GM12801 (cell line): Measurements from ENCODE around the gene SYT9.

Experiments
- CTCF ChIP-seq: IDR thresholded peaks from one replicate; pipeline ENCODE4 v1.5.1; 2011; ENCODE audit warnings: control low read depth; ENCODE audit not compliant: insufficient read length; ENCODE audit errors: extremely low read depth

Gene SYT9

GRCh38 chr11:7469351-7469865, 217.7 kb downstream of the SYT9 start:
- TF ChIP-seq CTCF = no peak

- TF ChIP-seq CTCF = no peak
Measured at GRCh38 chr11:7471071-7471470, 219.4 kb downstream of the SYT9 start.

- TF ChIP-seq CTCF = no peak
Measured at GRCh38 chr11:7473717-7474116, 222.0 kb downstream of the SYT9 start.

GRCh38 chr11:7480113-7480512, 228.4 kb downstream of the SYT9 start:
- TF ChIP-seq CTCF = no peak

GRCh38 chr11:7484131-7484530, 232.4 kb downstream of the SYT9 start:
- TF ChIP-seq CTCF = no peak

GRCh38 chr11:7484645-7485044, 232.9 kb downstream of the SYT9 start:
- TF ChIP-seq CTCF = no peak

GRCh38 chr11:7485186-7486097, 233.7 kb downstream of the SYT9 start, which contains the start of gene OLFML1:
OLFML1 (plus strand) TSS chr11:7485506; CDS start chr11:7485876, 370 bp downstream.
- no peak for TF ChIP-seq CTCF
